GM12891 (cell line): ENCODE data around the gene UGT1A8.
"Not testable (repeated sequence)": the region's sequence is repeated elsewhere in the genome, so short reads cannot be mapped to it uniquely, and the experiment has no call there.

Source experiments
- POLR2A ChIP-seq: IDR thresholded peaks from 2 replicates; pipeline ENCODE4 v1.6.1; 2011; ENCODE audit warnings: low read depth, low read length, control low read depth
- TAF1 ChIP-seq: IDR thresholded peaks from 2 replicates; pipeline ENCODE4 v1.6.1; 2011; ENCODE audit warnings: low read depth, low read length, control low read depth

GRCh38 chr2:233736868-233737653 lies 119.6 kb downstream of the UGT1A8 start:
- TF ChIP-seq POLR2A, TAF1: not testable (repeated sequence)
